ENCODE results near the gene KCNC4. TPM values are rescaled to one million over a fixed set of nuclear protein-coding genes. Genes with fewer than 3 reads are reported as not detected.

Gene KCNC4
- total RNA-seq, 1 experiment from 2014 or later = 8.9 TPM

- no peak overlapping the region for H2BK20ac ChIP-seq (ENCODE audit: low read depth, low read length, poor library complexity, severe bottlenecking)
- H4K8ac ChIP-seq (replicated peaks; ENCODE audit: insufficient read length, low read depth, low read length) = no peak overlapping the region
- no peak overlapping the region for H3K27ac ChIP-seq (ENCODE audit: insufficient read length, low read depth, low read length)
- no peaks in the 10 kb centered on the region for H4K20me1 ChIP-seq (ENCODE audit: control insufficient read depth, insufficient read depth, insufficient read length)
- Mint-ChIP-seq H3K4me3 (no peak overlapping the region), H3K27me3 (ENCODE audit: low read depth) (peaks cover 16% of the 10 kb centered on the region), H3K36me3 (ENCODE audit: insufficient read depth in 1 of 3, low read depth in 3 of 3) (peaks cover 0 to 3% (median 2%) of the 10 kb centered on the region in 3 experiments; a peak in 3 of 7 replicates), H3K9me3 (no peaks in the 10 kb centered on the region), H3K27ac (no peak overlapping the region), H3K4me1 (peaks cover 18 to 29% of the 10 kb centered on the region in 2 experiments)
- H3K27me3 ChIP-seq (ENCODE audit: insufficient read depth, low read length) = no peaks in the 10 kb centered on the region; the same call in none of the 2 replicates
- no peak overlapping the region for H2BK5ac ChIP-seq (ENCODE audit: insufficient read length, low read length)
- no peak overlapping the region for H2BK120ac ChIP-seq (ENCODE audit: low read depth, low read length, poor library complexity, severe bottlenecking)
- no peak overlapping the region for H3K18ac ChIP-seq (ENCODE audit: insufficient read length, low read depth, low read length)
- H3K56ac ChIP-seq (ENCODE audit: insufficient read length, low read depth, low read length) = no peak overlapping the region
- H4K91ac ChIP-seq (ENCODE audit: insufficient read length, low read depth, low read length) = no peak overlapping the region
- H3K79me2 ChIP-seq (ENCODE audit: insufficient read depth, low read length) = no peaks in the 10 kb centered on the region
- H3T11ph ChIP-seq (ENCODE audit: low read length) = no peak overlapping the region
- no peak overlapping the region for H2AFZ ChIP-seq (ENCODE audit: low read length)
- TF ChIP-seq CTCF (conservative IDR thresholded peaks at IDR 0.05) = no peak
- no peak overlapping the region for H3K23ac ChIP-seq (ENCODE audit: insufficient read length, low read depth, low read length)
- peaks cover 3% of the 10 kb centered on the region; the same call in 1 of the 2 replicates for H3K4me1 ChIP-seq (ENCODE audit: insufficient read depth, low read length)
- H2BK12ac ChIP-seq (ENCODE audit: insufficient read length, low read depth, low read length) = no peak overlapping the region
- H2AK5ac ChIP-seq (ENCODE audit: insufficient read length, low read length) = no peak overlapping the region
- no peak overlapping the region for H3K4me2 ChIP-seq (ENCODE audit: insufficient read depth, insufficient read length, low read length)
- DNase-seq = no peak
- H3K9ac ChIP-seq (ENCODE audit: extremely low read depth, insufficient read length, low read length) = no peak overlapping the region
- H3K4ac ChIP-seq (ENCODE audit: low read depth, low read length) = no peak overlapping the region
- no peaks in the 10 kb centered on the region for H3K79me1 ChIP-seq (ENCODE audit: insufficient read depth, low read depth, low read length, poor library complexity, severe bottlenecking)
- no CpG with 5 or more reads among the region's 6 CpGs for WGBS (ENCODE audit: extremely low coverage, insufficient read length, low lambda C conversion rate)
- H3K23me2 ChIP-seq (ENCODE audit: insufficient read length, low read depth, low read length, poor library complexity, severe bottlenecking) = peaks cover 2% of the 10 kb centered on the region
- no peak overlapping the region for H4K5ac ChIP-seq (ENCODE audit: insufficient read length, low read depth, low read length)
- H3K14ac ChIP-seq (ENCODE audit: insufficient read depth, low read length) = no peak overlapping the region; the same call in 1 of the 2 replicates
- H2BK15ac ChIP-seq (ENCODE audit: low read depth, low read length) = no peak overlapping the region
- no peaks in the 10 kb centered on the region for H3K9me3 ChIP-seq (ENCODE audit: control insufficient read depth, low read depth, low read length)
These were observed 6.8 kb downstream of the KCNC4 start for GRCh38 chr1:110216844-110217444.

Measured in H9 (cell line).